Vagina (tissue), 2 donors: ENCODE results near the gene GREM1.

Experiments used
- POLR2A ChIP-seq, 2 donors: fragments of 450-650 bp; IDR thresholded peaks; one replicate each; pipeline ENCODE4 v1.6.1; 2017; ENCODE audit warnings: antibody characterized with exemption in 2 of 2, mild to moderate bottlenecking in 2 of 2, moderate library complexity in 2 of 2
- POLR2AphosphoS5 ChIP-seq, 2 donors: sonication (generic); formaldehyde crosslinking; IDR thresholded peaks; one replicate each; pipeline ENCODE4 v1.9.0; 2017; ENCODE audit warnings: antibody characterized with exemption in 2 of 2, mild to moderate bottlenecking in 2 of 2, low read depth in 1 of 2; ENCODE audit not compliant: insufficient read depth in 1 of 2
- TF ChIP-seq, protein P1 (sequence below), 3 experiments: fragments of 450-650 bp in 2 of 3; fragments of 200-600 bp in 1 of 3; sonication (generic) in 1 of 3; IDR thresholded peaks; one replicate each; pipeline ENCODE4 v1.5.1; 2017 to 2019; ENCODE audit warnings: antibody characterized with exemption in 3 of 3, mild to moderate bottlenecking in 2 of 3, moderate library complexity in 2 of 3

DNA sequence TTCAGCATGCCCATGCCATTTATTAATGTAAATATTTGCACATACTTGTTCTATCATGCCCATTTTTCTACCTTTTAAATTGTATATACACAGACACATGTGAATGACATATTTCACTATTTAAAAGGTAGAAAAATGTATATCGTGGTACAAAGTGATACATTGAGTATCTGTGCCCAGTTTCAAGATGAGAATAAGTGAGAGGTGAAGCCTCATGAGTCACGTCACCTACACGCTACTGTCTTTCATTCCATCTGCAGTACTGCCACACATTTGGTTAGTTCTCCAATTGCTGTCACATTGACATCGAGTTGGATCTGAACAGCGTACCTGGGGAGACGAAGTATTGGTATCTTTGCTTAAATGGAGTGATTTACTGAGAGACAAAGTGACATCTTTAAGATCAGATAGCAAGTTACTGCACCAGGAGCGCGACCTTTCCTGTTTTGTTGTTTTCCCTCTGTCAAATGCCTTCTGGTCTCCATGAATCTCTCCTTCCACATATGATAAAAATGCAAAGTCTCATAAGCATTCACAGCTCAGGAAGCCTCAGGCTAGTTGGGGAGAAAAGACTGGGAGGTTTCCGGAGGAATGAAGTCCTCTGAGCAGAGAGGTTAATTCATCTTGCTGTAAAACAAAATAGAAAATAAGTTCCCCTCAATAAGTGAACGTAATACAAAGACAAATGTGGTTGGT lies 12.0 kb downstream of the GREM1 start:
- TF ChIP-seq POLR2A (IDR thresholded peaks at IDR 0.05) (no peak), POLR2AphosphoS5 (IDR thresholded peaks at IDR 0.05; ENCODE audit: insufficient read depth in 1 of 2, low read depth in 1 of 2) (no peak)
- TF ChIP-seq, protein P1, sequence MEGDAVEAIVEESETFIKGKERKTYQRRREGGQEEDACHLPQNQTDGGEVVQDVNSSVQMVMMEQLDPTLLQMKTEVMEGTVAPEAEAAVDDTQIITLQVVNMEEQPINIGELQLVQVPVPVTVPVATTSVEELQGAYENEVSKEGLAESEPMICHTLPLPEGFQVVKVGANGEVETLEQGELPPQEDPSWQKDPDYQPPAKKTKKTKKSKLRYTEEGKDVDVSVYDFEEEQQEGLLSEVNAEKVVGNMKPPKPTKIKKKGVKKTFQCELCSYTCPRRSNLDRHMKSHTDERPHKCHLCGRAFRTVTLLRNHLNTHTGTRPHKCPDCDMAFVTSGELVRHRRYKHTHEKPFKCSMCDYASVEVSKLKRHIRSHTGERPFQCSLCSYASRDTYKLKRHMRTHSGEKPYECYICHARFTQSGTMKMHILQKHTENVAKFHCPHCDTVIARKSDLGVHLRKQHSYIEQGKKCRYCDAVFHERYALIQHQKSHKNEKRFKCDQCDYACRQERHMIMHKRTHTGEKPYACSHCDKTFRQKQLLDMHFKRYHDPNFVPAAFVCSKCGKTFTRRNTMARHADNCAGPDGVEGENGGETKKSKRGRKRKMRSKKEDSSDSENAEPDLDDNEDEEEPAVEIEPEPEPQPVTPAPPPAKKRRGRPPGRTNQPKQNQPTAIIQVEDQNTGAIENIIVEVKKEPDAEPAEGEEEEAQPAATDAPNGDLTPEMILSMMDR (IDR thresholded peaks at IDR 0.05) = no peak
